ENCODE measurements around the gene PTPRC.

- TF ChIP-seq CTCF (IDR thresholded peaks at IDR 0.05), result no peak
- TF ChIP-seq POLR2AphosphoS5 (IDR thresholded peaks at IDR 0.05), result no peak
- no peak for TF ChIP-seq POLR2A (IDR thresholded peaks at IDR 0.05)
These were observed 48.6 kb downstream of the PTPRC start for GRCh38 chr1:198687429-198687828.
